Esophagus muscularis mucosa (tissue), 4 donors: ENCODE data around the gene CMPK2.

Source experiments
- EP300 ChIP-seq: sonication (generic); formaldehyde crosslinking; IDR thresholded peaks from one replicate; pipeline ENCODE4 v1.6.1; 2017; ENCODE audit warnings: antibody characterized with exemption
- POLR2A ChIP-seq: fragments of 450-650 bp; IDR thresholded peaks from one replicate; pipeline ENCODE4 v1.6.1; 2017; ENCODE audit warnings: antibody characterized with exemption, moderate library complexity, mild to moderate bottlenecking, low read depth
- POLR2AphosphoS5 ChIP-seq, 2 donors: sonication (generic); formaldehyde crosslinking; IDR thresholded peaks; one replicate each; pipeline ENCODE4 v1.6.1; 2017; ENCODE audit warnings: antibody characterized with exemption in 2 of 2
- TF ChIP-seq, protein P1 (sequence below), 3 experiments: fragments of 200-600 bp in 2 of 3; fragments of 450-650 bp in 1 of 3; sonication (generic) in 2 of 3; IDR thresholded peaks; one replicate each; pipeline ENCODE4 v1.5.1; 2017 to 2019; ENCODE audit warnings: antibody characterized with exemption in 3 of 3, mild to moderate bottlenecking in 2 of 3, moderate library complexity in 1 of 3

GRCh38 chr2:6808426-6808825 is 57.3 kb downstream of the CMPK2 start:
- TF ChIP-seq POLR2A = no peak
- TF ChIP-seq, protein P1, sequence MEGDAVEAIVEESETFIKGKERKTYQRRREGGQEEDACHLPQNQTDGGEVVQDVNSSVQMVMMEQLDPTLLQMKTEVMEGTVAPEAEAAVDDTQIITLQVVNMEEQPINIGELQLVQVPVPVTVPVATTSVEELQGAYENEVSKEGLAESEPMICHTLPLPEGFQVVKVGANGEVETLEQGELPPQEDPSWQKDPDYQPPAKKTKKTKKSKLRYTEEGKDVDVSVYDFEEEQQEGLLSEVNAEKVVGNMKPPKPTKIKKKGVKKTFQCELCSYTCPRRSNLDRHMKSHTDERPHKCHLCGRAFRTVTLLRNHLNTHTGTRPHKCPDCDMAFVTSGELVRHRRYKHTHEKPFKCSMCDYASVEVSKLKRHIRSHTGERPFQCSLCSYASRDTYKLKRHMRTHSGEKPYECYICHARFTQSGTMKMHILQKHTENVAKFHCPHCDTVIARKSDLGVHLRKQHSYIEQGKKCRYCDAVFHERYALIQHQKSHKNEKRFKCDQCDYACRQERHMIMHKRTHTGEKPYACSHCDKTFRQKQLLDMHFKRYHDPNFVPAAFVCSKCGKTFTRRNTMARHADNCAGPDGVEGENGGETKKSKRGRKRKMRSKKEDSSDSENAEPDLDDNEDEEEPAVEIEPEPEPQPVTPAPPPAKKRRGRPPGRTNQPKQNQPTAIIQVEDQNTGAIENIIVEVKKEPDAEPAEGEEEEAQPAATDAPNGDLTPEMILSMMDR (IDR thresholded peaks at IDR 0.05) = no peak
- no peak for TF ChIP-seq POLR2AphosphoS5 (IDR thresholded peaks at IDR 0.05)
- no peak for TF ChIP-seq EP300
